Stomach smooth muscle (tissue), 2 donors: Measurements from ENCODE around the gene MAD2L1.
"Not testable (repeated sequence)": the region's sequence is repeated elsewhere in the genome, so short reads cannot be mapped to it uniquely, and the experiment has no call there.

Experiments
- H3K27ac ChIP-seq: one replicate; pipeline ENCODE4 v1.7.0; 2013; ENCODE audit warnings: mild to moderate bottlenecking, low read length, inconsistent platforms
- H3K27me3 ChIP-seq, 2 donors: one replicate each; pipeline ENCODE4 v1.7.0; 2013; ENCODE audit warnings: low read length in 2 of 2; ENCODE audit not compliant: insufficient read depth in 2 of 2, control insufficient read depth in 1 of 2
- H3K36me3 ChIP-seq, 2 donors: one replicate each; pipeline ENCODE4 v1.7.0; 2013; ENCODE audit warnings: low read length in 2 of 2; ENCODE audit not compliant: control insufficient read depth in 2 of 2, insufficient read depth in 2 of 2
- H3K4me1 ChIP-seq: one replicate; pipeline ENCODE4 v1.7.0; 2013; ENCODE audit warnings: low read length; ENCODE audit not compliant: control insufficient read depth, insufficient read depth
- H3K4me3 ChIP-seq, 2 donors: one replicate each; pipeline ENCODE4 v1.7.0; 2013; ENCODE audit warnings: low read length in 2 of 2
- H3K9ac ChIP-seq, 2 donors: one replicate each; pipeline ENCODE4 v1.7.0; 2013; ENCODE audit warnings: low read length in 2 of 2, mild to moderate bottlenecking in 1 of 2
- H3K9me3 ChIP-seq, 2 donors: one replicate each; pipeline ENCODE4 v1.7.0; 2013; ENCODE audit warnings: low read length in 2 of 2; ENCODE audit not compliant: control insufficient read depth in 2 of 2
- donor health status: healthy.
- donor health status: Pancreatic carcinoma.

MAD2L1 gene

DNA sequence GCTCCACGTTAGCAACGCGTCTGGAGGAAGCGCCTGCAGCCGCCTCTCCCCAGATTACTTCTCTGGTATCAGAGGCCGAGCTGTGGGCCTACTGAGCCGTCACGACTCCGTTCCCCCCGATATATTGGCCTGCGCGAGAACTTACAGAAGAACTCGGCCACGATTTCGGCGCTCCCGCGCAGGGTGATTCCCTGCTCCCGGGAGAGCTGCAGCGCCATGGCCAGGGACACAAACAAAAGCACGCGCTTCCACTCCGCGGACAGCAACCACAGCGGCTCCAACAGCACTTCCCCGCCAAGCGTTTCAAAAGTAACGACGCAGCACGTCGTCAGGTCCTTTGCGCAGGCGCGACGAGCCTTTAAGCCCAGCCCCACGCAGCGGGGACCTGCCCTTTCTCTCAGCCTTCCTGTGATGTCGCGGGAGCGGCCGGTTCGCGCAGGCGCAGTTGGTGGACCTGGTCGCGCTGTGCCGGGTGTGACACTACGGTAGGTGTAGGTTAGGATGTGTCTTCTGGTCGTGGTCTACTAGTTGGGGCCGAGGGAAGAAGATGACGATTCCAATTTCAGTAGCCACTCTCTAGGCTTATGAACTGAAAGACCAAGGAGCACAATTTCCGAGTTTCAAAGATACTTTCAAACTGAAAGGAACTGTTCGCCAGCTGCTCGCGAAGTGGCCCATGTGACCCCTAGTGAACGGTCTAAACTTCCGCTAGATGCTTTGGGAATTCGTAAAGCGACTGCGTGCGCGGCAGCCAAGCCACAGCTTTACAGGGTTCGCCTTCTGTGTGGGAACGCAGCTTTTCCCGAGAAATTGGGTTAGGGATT is at the start of gene MAD2L1:
MAD2L1 (minus strand) TSS at position 332 of the 824 bp plus-strand sequence; CDS start at position 218, 114 bp downstream.
- peaks cover 11% of the 10 kb centered on the region for H3K4me1 ChIP-seq
- H3K9me3 ChIP-seq, result no peaks in the 10 kb centered on the region
- peak within 1 kb of the TSS; percentile 83 to 87 for H3K4me3 ChIP-seq
- H3K9ac ChIP-seq, result peak within 1 kb of the TSS; percentile 90 to 91
- H3K27ac ChIP-seq, result peak within 1 kb of the TSS; percentile 94
- H3K36me3 ChIP-seq, result no peaks in the 10 kb centered on the region
- no peaks in the 10 kb centered on the region for H3K27me3 ChIP-seq

GRCh38 chr4:120111745-120112144 is 45.1 kb upstream of the MAD2L1 start:
- Histone ChIP-seq H3K36me3 (no peaks in the 10 kb centered on the region), H3K9me3 (no peaks in the 10 kb centered on the region), H3K4me3 (no peak overlapping the region), H3K27me3 (no peaks in the 10 kb centered on the region), H3K4me1 (no peaks in the 10 kb centered on the region), H3K9ac (no peak overlapping the region), H3K27ac (no peak overlapping the region)

DNA sequence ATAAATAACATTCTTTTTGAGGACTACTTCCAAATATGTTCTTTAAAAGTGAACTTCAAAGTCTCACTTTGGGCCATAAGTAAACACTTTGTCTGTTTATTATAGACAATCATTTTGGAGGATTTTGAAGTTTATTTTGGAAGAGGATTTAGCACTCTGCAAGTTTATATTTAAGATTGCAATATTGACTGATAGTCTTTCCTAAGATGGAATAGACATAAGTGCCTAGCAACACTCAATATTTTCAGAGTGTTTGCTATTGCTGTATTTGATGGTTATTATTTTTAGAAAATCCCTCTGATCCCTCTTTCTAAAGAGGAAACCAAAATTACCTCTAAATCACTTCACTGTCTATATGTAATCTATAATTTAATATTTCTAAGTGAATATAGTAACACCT is 42.8 kb upstream of the MAD2L1 start:
- Histone ChIP-seq H3K4me3 (no peak overlapping the region), H3K9ac (no peak overlapping the region), H3K36me3 (no peaks in the 10 kb centered on the region), H3K27ac (no peak overlapping the region), H3K27me3 (no peaks in the 10 kb centered on the region), H3K4me1 (no peaks in the 10 kb centered on the region), H3K9me3 (no peaks in the 10 kb centered on the region)

GRCh38 chr4:120105472-120105871 is 38.8 kb upstream of the MAD2L1 start:
- Histone ChIP-seq H3K27ac (no peak overlapping the region), H3K4me1 (no peaks in the 10 kb centered on the region), H3K9ac (no peak overlapping the region), H3K4me3 (no peak overlapping the region), H3K27me3 (no peaks in the 10 kb centered on the region), H3K9me3 (no peaks in the 10 kb centered on the region), H3K36me3 (no peaks in the 10 kb centered on the region)

GRCh38 chr4:120096508-120097297 is 30.1 kb upstream of the MAD2L1 start:
- Histone ChIP-seq H3K4me3 (no peak overlapping the region), H3K9ac (no peak overlapping the region), H3K27me3 (no peaks in the 10 kb centered on the region), H3K9me3 (no peaks in the 10 kb centered on the region), H3K27ac (no peak overlapping the region), H3K36me3 (no peaks in the 10 kb centered on the region), H3K4me1 (no peaks in the 10 kb centered on the region)

GRCh38 chr4:120088507-120088906 is 21.9 kb upstream of the MAD2L1 start:
- Histone ChIP-seq H3K27me3 (no peaks in the 10 kb centered on the region), H3K4me1 (no peaks in the 10 kb centered on the region), H3K9ac (no peak overlapping the region), H3K4me3 (no peak overlapping the region), H3K9me3 (no peaks in the 10 kb centered on the region), H3K36me3 (no peaks in the 10 kb centered on the region), H3K27ac (no peak overlapping the region)

- H3K9ac ChIP-seq, H3K9me3 ChIP-seq, H3K36me3 ChIP-seq, H3K4me3 ChIP-seq, H3K27me3 ChIP-seq, H3K4me1 ChIP-seq, H3K27ac ChIP-seq: not testable (repeated sequence)
Observed at GRCh38 chr4:120088066-120088465, 21.4 kb upstream of the MAD2L1 start.

DNA sequence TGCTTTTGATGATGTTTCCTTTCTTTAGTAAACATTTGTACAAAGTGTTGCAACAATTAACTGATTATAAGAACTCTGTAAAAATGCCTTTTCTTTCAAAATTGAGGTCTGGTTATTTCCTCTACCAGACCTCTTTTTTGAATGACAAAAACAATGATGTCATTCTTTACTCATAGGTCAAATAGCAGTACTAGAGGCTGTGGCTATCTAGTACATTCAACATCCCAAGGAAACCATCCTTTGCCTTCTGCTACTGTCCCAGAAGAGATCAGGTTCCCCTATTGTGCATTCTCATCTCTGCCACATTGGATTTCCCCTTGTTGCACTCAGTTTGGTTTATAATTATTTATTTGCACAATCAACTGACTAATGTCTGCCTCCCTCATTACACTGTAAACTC is 19.1 kb upstream of the MAD2L1 start:
- H3K4me3 ChIP-seq, result no peak overlapping the region
- no peak overlapping the region for H3K9ac ChIP-seq
- no peaks in the 10 kb centered on the region for H3K27me3 ChIP-seq
- no peak overlapping the region for H3K27ac ChIP-seq
- no peaks in the 10 kb centered on the region for H3K36me3 ChIP-seq
- H3K4me1 ChIP-seq, result no peaks in the 10 kb centered on the region
- no peaks in the 10 kb centered on the region for H3K9me3 ChIP-seq

DNA sequence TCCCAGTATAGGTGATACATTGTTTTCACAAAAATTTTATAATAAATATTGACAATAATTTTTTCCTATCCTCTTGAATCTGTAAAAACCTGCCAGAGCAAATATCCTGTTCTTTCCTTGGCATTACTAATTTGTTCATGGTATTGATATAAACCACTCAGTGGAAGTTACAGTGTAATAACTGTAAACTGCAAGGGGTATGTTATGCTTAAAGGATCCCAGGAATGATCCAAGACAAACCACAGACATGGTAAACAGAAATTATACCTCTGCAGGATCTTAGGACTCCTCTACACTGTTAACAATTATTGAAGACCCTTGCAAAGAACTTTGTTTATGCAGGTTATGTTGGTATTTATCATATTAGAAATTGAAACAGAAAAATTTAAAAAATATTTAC is 17.7 kb upstream of the MAD2L1 start:
- no peaks in the 10 kb centered on the region for H3K27me3 ChIP-seq
- no peaks in the 10 kb centered on the region for H3K36me3 ChIP-seq
- no peak overlapping the region for H3K9ac ChIP-seq
- no peaks in the 10 kb centered on the region for H3K4me1 ChIP-seq
- no peaks in the 10 kb centered on the region for H3K9me3 ChIP-seq
- H3K27ac ChIP-seq, result no peak overlapping the region
- H3K4me3 ChIP-seq, result no peak overlapping the region

- no peak overlapping the region for H3K27ac ChIP-seq
- no peaks in the 10 kb centered on the region for H3K9me3 ChIP-seq
- no peaks in the 10 kb centered on the region for H3K36me3 ChIP-seq
- no peak overlapping the region for H3K4me3 ChIP-seq
- no peak overlapping the region for H3K9ac ChIP-seq
- no peaks in the 10 kb centered on the region for H3K4me1 ChIP-seq
- H3K27me3 ChIP-seq, result no peaks in the 10 kb centered on the region
Observed at GRCh38 chr4:120083152-120083551, 16.5 kb upstream of the MAD2L1 start.

DNA sequence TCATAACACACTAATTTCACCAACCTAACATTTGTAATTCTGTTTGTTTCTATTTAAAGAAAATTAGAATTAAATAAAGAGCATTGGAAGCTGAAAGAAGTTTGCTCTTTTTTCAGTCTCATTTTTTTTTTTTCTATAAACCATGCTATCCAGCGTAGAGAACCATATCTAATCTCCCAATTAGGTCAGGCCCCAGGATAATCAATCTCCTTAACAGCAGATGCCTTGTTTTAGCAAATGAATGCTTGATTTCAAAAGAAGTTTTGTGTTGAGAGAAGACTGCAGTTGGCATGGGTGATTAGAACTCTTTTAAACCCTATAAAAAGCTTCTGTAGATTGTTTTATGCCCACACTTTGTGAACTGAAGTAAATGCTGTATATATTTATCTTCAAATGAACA is 15.6 kb upstream of the MAD2L1 start:
- Histone ChIP-seq H3K9me3 (no peaks in the 10 kb centered on the region), H3K9ac (no peak overlapping the region), H3K4me3 (no peak overlapping the region), H3K36me3 (no peaks in the 10 kb centered on the region), H3K4me1 (no peaks in the 10 kb centered on the region), H3K27ac (no peak overlapping the region), H3K27me3 (no peaks in the 10 kb centered on the region)
